ENCODE results near the gene CKS1B. TPM values are rescaled to one million over a fixed set of nuclear protein-coding genes. Genes with fewer than 3 reads are reported as not detected.

CKS1B gene
- total and polyA plus RNA-seq, 2 donors: 38.4 to 54.9 TPM

- WGBS: 51% methylated on average over 11 of the region's 11 CpGs
- Histone ChIP-seq H3K4me3 (ENCODE audit: low read depth, low read length) (no peak overlapping the region), H3K27ac (ENCODE audit: low read depth) (peak overlapping the region; percentile 51), H3K4me1 (ENCODE audit: insufficient read depth) (peaks cover 2% of the 10 kb centered on the region), H3K36me3 (ENCODE audit: insufficient read depth) (no peaks in the 10 kb centered on the region)
- DNase-seq (ENCODE audit: extremely low spot score): no peak
Observed at GRCh38 chr1:155010211-155010918, 35.9 kb downstream of the CKS1B start.

GRCh38 chr1:155011004-155011416 is 36.5 kb downstream of the CKS1B start:
- 61% methylated on average over 5 of the region's 5 CpGs for WGBS
- no peak for DNase-seq (ENCODE audit: extremely low spot score)
- Histone ChIP-seq H3K4me1 (ENCODE audit: insufficient read depth) (peaks cover 2% of the 10 kb centered on the region), H3K4me3 (ENCODE audit: low read depth, low read length) (no peak overlapping the region), H3K27ac (ENCODE audit: low read depth) (peak overlapping the region; percentile 51), H3K36me3 (ENCODE audit: insufficient read depth) (no peaks in the 10 kb centered on the region)

GRCh38 chr1:155011437-155012025 is 37.0 kb downstream of the CKS1B start:
- Histone ChIP-seq H3K36me3 (ENCODE audit: insufficient read depth) (no peaks in the 10 kb centered on the region), H3K27ac (ENCODE audit: low read depth) (peak overlapping the region; percentile 51), H3K4me1 (ENCODE audit: insufficient read depth) (peaks cover 2% of the 10 kb centered on the region), H3K4me3 (ENCODE audit: low read depth, low read length) (no peak overlapping the region)
- WGBS: 83% methylated on average over 6 of the region's 6 CpGs
- no peak for DNase-seq (ENCODE audit: extremely low spot score)

- Histone ChIP-seq H3K27ac (ENCODE audit: low read depth) (peak overlapping the region; percentile 39), H3K4me1 (ENCODE audit: insufficient read depth) (peaks cover 2% of the 10 kb centered on the region), H3K36me3 (ENCODE audit: insufficient read depth) (no peaks in the 10 kb centered on the region), H3K4me3 (ENCODE audit: low read depth, low read length) (no peak overlapping the region)
- WGBS: 22% methylated on average over 9 of the region's 9 CpGs
- DNase-seq (ENCODE audit: extremely low spot score): no peak
Observed at GRCh38 chr1:155012026-155012546, 37.6 kb downstream of the CKS1B start.

GRCh38 chr1:155012776-155013602 is 38.5 kb downstream of the CKS1B start:
- WGBS: 79% methylated on average over 3 of the region's 3 CpGs
- no peaks in the 10 kb centered on the region for H3K36me3 ChIP-seq (ENCODE audit: insufficient read depth)
- no peak for DNase-seq (ENCODE audit: extremely low spot score)
- H3K4me1 ChIP-seq (ENCODE audit: insufficient read depth): peaks cover 2% of the 10 kb centered on the region
- no peak overlapping the region for H3K27ac ChIP-seq (ENCODE audit: low read depth)
- no peak overlapping the region for H3K4me3 ChIP-seq (ENCODE audit: low read depth, low read length)

- H3K4me1 ChIP-seq (ENCODE audit: insufficient read depth): peaks cover 2% of the 10 kb centered on the region
- WGBS: 52% methylated on average over 8 of the region's 8 CpGs
- no peak overlapping the region for H3K4me3 ChIP-seq (ENCODE audit: low read depth, low read length)
- H3K27ac ChIP-seq (ENCODE audit: low read depth): no peak overlapping the region
- no peaks in the 10 kb centered on the region for H3K36me3 ChIP-seq (ENCODE audit: insufficient read depth)
- DNase-seq (ENCODE audit: extremely low spot score): no peak
Observed at GRCh38 chr1:155013632-155014031, 39.2 kb downstream of the CKS1B start.

GRCh38 chr1:155014709-155015508 is 40.4 kb downstream of the CKS1B start:
- Histone ChIP-seq H3K27ac (ENCODE audit: low read depth) (no peak overlapping the region), H3K36me3 (ENCODE audit: insufficient read depth) (no peaks in the 10 kb centered on the region), H3K4me3 (ENCODE audit: low read depth, low read length) (no peak overlapping the region), H3K4me1 (ENCODE audit: insufficient read depth) (peaks cover 2% of the 10 kb centered on the region)
- WGBS: 88% methylated on average over 31 of the region's 31 CpGs
- no peak for DNase-seq (ENCODE audit: extremely low spot score)

- no peak overlapping the region for H3K27ac ChIP-seq (ENCODE audit: low read depth)
- DNase-seq (ENCODE audit: extremely low spot score): no peak
- H3K4me1 ChIP-seq (ENCODE audit: insufficient read depth): peaks cover 2% of the 10 kb centered on the region
- no peak overlapping the region for H3K4me3 ChIP-seq (ENCODE audit: low read depth, low read length)
- 86% methylated on average over 16 of the region's 16 CpGs for WGBS
- no peaks in the 10 kb centered on the region for H3K36me3 ChIP-seq (ENCODE audit: insufficient read depth)
Observed at GRCh38 chr1:155015527-155016230, 41.2 kb downstream of the CKS1B start.

GRCh38 chr1:155016231-155016831 is 41.9 kb downstream of the CKS1B start:
- WGBS: 88% methylated on average over 26 of the region's 26 CpGs
- H3K4me1 ChIP-seq (ENCODE audit: insufficient read depth): peaks cover 2% of the 10 kb centered on the region

GRCh38 chr1:155017041-155017945 is 42.8 kb downstream of the CKS1B start:
- Histone ChIP-seq H3K4me1 (ENCODE audit: insufficient read depth) (peaks cover 2% of the 10 kb centered on the region), H3K36me3 (ENCODE audit: insufficient read depth) (no peaks in the 10 kb centered on the region), H3K4me3 (ENCODE audit: low read depth, low read length) (peak overlapping the region; percentile 34), H3K27ac (ENCODE audit: low read depth) (peak overlapping the region; percentile 80)
- WGBS: 3% methylated on average over 49 of the region's 49 CpGs
- DNase-seq (ENCODE audit: extremely low spot score): peak; percentile 59

More at GRCh38 chr1:155016231-155016831, 41.9 kb downstream of the CKS1B start:
- no peak for DNase-seq (ENCODE audit: extremely low spot score)
- Histone ChIP-seq H3K4me3 (ENCODE audit: low read depth, low read length) (no peak overlapping the region), H3K27ac (ENCODE audit: low read depth) (peak overlapping the region; percentile 80), H3K36me3 (ENCODE audit: insufficient read depth) (no peaks in the 10 kb centered on the region)

- Histone ChIP-seq H3K4me1 (ENCODE audit: insufficient read depth) (peaks cover 2% of the 10 kb centered on the region), H3K27ac (ENCODE audit: low read depth) (peak overlapping the region; percentile 80), H3K4me3 (ENCODE audit: low read depth, low read length) (no peak overlapping the region), H3K36me3 (ENCODE audit: insufficient read depth) (no peaks in the 10 kb centered on the region)
- 55% methylated on average over 6 of the region's 6 CpGs for WGBS
- DNase-seq (ENCODE audit: extremely low spot score): no peak
Observed at GRCh38 chr1:155017946-155018316, 43.5 kb downstream of the CKS1B start.
